ENCODE measurements around the gene FBH1.

- TF ChIP-seq CTCF (conservative IDR thresholded peaks at IDR 0.05; ENCODE audit: low read depth, low read length) (no peak), EZH2 (IDR thresholded peaks at IDR 0.05; ENCODE audit: low read length, unreplicated experiment) (no peak), EZH2phosphoT487 (IDR thresholded peaks at IDR 0.05; ENCODE audit: borderline replicate concordance, low read length) (no peak)
Measured at GRCh38 chr10:5854131-5854475, 35.9 kb upstream of the FBH1 start.
